Stimulated activated CD8-positive, alpha-beta memory T cell treated with anti-CD3 and anti-CD28 coated beads, Interleukin-15, amount 100 ng/mL, for 24 hours (primary cell): ENCODE results near the gene BCL2L15.
"Not testable (repeated sequence)": the region's sequence is repeated elsewhere in the genome, so short reads cannot be mapped to it uniquely, and the experiment has no call there.

Source experiments
- DNase-seq: peaks from one replicate; pipeline ENCODE4 v3.0.0-alpha.2; 2020; ENCODE audit warnings: low read depth

Gene BCL2L15

DNA sequence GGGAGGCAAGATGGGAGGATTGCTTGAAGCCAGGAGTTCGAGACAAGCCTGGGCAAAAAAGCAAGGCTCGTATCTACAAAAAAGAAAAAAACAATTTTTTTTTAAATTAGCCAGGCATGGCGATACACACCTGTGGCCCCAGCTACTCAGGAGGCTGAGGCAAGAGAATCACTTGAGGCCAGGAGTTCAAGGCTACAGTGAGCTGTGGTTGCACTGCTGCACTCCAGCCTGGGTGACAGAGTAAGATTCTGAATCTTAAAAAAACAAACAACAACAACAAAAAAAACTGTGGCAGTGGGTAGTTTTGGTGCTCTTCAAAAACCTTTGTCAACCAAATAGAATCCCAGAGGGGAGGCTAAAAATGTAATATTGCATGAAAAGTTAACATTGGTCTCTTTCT lies 16.6 kb downstream of the BCL2L15 start:
- DNase-seq, result no peak

DNA sequence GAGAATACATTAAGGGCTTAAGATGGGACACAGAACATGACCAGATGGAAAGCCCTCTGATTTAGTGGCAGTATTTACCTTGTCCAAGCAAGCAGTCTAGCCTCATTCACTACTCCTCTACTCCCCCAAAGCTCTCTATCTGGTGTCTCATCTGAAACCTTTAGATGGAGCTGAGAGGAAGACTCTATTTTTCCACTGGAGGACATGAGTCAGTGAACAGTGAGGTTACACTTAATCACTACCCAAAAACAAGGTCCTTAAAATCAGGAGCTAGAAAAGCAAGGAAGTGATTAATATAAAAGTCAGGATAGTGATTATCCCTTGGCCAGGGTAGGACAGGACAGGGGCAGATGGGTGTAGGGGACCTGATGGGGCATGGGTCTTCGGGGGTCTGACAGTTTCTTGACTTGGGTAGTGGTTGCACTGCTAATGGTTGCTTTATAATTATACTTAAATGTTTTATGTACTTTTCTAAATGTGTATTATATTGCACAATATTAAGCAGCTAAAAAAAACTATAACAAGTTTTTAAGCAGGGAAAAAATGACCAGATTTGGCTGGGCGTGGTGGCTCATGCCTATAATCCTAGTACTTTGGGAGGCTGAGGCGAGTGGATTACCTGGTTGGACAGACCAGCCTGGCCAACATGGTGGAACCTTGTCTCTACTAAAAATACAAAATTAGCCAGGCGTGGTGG lies 18.8 kb downstream of the BCL2L15 start:
- no peak for DNase-seq

DNA sequence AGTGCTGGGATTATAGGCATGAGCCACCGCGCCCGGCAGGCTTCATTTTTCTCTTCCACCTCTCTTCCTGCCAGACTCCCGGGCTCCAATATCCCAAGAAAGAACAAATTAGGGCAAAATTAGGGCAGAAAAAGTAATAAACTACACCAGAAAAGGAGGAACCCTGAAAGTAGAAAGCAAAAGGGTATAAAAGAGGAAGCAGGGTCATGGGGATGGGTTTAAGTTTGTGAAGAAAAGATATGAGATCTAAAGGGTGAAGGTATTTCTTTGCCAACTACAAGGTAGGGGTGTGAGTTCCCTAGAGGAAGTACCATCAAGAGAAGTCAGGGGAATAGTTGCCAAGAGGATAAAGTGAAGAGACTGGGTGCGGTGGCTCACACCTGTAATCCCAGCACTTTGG lies 25.7 kb downstream of the BCL2L15 start:
- DNase-seq, result no peak

DNA sequence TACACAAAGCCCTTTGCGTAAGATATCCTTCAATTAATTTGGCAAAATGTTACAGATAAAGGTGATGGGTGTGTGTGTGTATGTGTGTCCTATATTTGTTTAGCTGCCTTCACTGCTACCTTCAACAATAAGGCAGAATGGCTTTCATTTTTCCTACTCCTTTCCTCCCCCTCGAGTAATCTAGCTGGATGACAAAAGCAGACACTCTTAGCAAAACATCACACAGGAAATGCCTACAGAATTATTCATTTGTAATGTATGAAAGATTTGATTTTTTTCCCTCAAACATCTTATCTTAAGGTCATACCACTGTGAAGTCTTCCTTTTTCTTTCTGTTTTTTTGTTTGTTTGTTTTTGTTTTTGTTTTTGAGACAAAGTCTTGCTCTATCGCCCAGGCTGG lies 26.5 kb downstream of the BCL2L15 start:
- DNase-seq, result no peak

DNA sequence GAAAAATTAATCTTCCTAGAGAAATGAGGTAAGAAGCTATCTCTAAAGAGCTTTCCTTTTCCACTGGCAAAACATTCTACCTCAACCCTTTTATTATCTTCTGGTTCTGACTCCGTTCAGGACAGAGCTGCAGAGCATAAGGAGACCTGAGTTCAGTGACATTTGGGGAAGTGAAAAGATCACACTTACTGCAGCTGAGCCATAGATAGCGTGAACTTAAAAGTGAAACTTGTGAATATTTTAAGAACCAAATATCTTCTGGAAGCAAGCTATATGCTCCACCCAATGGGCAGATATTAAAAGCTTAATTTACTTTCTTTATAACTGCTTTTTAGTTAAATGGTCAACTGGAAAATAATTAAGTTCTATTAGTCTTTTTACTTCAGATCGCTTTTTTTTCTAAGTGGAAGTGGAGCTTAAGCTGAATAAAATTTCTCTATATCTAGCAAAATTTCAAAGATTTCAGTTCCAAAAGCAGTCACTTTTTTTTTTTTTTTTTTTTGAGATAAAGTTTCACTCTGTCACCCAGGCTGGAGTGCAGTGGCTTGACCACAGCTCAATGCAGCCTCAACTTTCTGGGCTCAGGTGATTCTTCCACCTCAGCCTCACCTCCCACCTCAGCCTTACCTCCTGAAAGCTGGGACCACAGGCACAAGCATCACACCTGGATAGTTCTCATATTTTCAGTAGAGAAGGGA lies 27.8 kb downstream of the BCL2L15 start:
- DNase-seq, result no peak

DNA sequence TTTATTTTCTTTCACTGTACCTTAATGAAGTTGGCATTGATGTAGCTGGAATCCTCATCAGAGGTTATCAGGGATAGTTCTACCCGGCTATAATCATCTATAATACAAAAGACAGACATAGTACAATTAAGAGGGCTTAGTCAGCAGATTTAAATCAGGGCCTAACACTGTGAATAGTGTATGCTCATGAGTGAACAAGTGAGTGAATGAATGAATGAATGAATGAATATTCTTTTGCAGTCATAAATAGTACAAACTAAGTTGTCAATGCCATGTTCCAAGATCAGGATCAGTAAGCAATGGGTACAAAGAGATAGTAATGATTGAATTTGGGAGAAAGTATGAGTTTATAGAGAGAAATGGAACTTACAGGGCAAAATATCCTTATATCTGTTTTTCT lies 28.4 kb downstream of the BCL2L15 start:
- DNase-seq, result no peak

DNA sequence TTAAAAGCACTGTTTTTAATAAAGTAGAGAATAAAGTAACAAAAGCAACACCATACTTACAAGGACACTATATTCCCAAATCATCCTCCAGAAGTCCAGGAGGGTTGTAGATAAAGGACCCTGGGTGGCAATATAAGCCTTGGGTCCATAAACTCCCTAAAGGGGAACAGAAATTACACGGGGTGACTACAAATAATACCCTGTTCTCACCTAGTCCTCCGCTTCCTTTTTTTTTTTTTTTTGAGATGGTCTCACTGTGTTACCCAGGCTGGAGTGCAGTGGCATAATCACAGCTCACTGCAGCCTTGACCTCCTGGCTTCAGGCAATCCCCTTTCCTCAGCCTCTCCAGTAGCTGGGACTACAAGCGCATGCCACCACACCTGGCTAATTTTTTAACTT lies 29.0 kb downstream of the BCL2L15 start:
- no peak for DNase-seq

DNA sequence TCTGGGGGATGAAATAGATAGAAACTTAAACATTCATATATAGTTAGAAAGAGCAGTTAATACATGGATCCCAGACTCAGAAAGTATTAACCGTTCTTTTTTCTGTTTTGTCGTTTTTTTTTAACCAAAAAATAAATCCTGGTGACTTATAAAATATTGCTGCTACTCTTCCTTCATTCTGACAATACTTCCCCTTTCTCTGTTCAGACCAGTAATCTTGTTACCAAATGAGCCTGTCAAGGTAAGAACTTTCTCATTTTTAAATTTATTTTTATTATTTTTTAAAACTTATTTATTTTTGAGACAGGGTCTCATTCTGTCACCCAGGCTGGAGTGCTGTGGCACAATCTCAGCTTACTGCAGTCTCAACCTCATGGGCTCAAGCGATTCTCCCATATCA lies 29.6 kb downstream of the BCL2L15 start:
- DNase-seq, result no peak

DNA sequence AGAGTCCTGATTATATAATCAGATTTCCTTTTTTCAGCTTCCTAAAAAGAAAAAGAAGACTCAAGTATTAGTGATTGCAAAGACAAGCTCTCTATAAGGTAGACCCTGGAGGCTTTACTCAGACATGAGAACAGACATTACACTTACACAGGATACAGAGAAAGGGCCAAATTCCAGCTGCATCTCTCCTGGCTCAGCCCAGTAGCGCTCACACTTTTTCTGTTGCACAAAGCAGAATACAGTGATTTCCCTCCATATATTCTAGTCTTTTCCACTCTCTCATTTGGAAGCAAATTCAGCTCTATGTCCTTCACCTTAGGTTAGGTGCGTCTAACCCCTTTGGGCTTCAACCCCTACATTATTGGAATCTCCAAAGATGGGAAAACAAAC lies 31.0 kb downstream of the BCL2L15 start:
- no peak for DNase-seq

DNA sequence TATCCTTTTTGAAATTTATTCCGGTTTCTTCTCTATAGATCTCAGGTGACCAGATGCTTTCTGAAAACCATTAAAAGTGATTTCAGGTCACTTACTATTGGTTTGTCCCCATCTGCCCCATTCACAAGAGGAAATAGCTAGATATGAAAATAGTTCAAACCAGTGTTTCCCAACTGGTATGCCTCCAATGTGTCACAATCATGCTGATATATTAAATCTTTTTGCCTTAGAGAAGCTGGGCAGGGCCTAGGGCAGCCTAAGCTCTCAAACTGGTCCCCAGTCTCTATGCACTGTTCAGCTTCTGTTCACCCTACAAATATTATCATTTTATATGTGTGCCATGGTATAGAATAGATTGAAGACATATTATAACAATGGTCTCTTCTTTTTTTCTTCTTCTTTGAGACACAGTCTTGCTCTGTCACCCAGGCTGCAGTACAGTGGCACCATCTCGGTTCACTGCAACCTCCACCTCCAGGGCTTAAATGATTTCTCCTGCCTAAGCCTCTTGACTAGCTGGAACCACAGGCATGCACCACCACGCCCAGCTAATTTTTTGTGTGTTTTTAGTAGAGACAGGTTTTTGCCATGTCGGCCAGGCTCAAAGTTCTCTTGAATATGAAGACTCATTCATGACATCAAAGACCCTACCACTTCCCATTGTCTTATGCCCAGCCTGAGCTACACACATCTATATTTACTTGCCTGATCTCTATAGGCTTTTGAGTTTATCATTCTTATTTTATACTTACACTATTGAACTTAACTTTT lies 31.6 kb downstream of the BCL2L15 start:
- DNase-seq, result no peak

DNA sequence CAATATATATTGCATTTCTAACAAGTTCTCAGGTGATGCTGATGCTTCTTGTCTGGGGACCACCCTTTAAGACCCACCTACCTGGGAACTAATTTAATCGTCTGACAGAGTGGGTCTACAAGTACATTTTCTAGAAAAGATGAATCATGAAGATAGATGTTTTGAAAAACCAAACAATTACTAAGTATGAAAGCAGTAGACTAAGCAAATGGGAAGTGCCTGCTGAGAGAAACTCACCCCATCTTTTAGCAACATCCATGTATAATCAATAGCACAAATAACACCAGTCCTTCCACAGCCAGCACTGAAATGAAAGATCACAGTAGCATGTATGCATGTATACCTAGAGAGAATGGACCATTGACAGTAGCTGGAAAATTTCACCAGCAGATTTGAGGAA lies 33.1 kb downstream of the BCL2L15 start:
- no peak for DNase-seq

DNA sequence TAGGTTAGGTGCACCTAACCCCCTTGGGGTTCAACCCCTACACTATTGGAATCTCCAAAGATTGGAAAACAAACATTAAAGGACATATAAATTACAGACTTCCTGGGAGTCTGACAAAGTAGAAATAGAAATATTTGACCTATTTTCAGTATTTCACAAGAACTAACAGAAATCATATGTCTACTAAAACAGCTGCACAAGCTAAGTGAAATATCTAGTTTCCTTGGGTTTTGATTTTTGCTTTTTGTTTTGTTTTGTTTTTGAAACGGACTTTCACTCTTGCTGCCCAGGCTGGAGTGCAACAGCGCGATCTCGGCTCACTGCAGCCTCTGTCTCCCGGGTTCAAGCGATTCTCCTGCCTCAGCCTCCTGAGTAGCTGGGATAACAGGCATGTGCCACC lies 34.7 kb downstream of the BCL2L15 start:
- not testable (repeated sequence) for DNase-seq

DNA sequence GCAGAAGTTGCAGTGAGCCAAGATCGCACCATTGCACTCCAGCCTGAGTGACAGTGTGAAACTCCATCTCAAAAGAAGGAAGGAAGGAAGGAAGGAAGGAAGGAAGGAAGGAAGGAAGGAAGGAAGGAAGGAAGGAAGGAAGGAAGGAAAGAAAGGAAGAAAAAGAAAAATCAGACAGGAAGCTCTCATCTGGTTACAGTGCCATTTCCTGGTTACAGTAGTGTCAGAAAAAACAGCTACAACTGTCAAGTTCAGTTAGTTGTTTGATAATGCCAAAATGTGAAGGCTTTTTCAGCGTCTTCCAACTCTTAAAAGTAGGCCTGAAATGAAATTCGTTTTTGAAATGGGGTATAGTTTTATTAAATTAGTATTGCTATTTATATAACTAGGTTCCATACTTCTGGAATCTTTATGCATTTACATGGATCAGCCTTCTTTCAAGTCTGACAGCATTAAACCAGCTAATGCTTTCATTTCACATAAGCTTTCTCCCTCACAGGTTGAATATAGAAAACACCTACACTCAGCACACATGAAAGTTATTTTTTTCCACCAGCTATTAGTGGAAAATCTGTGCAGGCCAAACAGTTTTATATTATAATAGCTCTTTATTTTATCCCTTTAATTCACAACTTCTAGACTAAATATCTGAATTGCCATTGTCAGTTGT lies 37.1 kb downstream of the BCL2L15 start:
- no peak for DNase-seq

DNA sequence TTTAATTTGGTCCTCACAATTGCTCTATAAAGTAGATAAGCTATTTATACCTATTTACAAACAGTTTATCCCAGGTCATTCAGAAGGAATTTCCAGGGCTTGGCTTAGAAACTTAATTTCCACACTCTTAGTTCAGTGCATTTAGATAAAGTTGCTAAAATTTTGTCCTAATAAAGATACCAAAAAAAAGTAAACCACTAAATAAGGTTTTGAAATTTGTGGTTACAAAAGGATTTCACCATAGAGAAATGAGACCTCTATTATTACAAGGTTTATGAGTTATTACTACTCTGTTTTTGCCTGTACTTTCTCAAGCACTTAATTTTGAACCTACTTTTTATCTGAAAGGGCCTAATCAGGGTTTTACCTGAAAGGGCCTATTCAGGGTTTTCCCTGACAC lies 38.3 kb downstream of the BCL2L15 start:
- no peak for DNase-seq

DNA sequence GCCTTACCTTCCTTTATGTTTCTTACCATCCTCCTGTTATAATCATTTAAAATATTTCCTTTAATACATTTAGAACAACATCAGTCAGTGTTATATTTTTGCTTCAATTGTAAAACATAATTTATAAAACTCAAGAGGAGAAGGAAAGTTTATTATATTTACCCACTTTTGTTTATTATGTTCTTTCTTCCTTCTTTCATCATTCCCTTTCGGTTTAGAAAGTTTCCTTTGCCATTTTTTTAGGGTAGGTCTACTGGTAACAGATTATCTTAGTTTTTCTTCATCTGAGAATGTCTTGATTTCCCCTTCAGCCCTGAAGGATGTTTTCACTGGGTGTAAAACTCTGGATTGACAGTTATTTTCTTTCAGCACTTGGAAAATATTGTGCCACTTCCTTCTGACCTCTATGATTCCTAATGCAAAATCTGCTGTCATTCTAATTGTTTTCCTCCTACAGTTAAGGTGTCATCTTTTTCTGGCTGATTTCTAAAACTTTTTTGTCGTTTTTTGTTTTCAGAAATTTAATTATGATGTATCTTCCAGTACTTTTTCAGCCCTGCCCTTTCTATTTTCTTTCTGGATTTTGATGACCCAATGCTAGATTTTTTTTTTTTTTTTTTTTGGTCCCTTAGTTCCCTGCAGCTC lies 40.9 kb downstream of the BCL2L15 start:
- DNase-seq, result no peak

DNA sequence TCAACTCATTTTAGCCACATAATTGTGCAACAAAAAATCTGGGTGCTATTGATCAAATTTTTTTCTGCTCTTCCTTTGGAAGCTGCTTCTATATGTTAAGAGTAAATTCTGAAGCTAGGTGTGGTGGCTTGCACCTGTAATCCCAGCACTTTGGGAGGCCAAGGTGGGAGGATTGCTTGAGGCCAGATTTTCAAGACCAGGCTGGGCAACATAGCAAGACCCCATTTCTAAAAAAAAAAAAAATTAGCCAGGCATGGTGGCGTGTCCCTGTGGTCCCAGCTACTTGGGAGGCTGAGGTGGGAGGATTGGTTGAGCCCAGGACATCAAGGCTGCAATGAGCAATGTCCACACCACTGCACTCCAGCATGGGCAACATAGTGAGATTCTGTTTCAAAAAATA lies 50.8 kb downstream of the BCL2L15 start:
- no peak for DNase-seq

DNA sequence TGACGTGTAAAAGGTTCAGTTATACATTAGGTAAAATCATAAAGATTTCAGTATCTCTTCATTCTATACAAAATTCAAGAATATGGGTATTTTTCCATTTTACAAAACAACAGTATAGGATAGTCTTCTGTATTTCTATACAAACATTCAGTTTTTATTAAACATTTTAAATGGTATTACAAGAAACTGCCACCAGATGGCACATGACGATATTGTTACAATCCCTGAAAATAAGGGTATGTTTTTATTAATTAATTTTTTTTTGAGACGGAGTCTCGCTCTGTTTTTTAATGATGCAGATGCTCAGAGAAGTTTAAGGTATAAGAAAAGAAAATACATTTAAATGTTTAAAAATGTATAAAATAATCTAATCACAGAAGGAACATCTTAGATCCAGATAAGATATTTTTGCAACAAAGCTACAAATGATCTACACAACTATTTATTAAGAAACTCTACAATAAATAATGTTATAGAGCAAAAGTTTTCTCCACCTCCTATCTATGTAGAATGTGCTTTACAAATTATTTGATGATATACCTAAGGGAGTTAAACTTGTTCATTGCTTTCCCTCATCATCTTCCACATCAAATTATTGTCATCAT lies 51.6 kb downstream of the BCL2L15 start:
- no peak for DNase-seq

DNA sequence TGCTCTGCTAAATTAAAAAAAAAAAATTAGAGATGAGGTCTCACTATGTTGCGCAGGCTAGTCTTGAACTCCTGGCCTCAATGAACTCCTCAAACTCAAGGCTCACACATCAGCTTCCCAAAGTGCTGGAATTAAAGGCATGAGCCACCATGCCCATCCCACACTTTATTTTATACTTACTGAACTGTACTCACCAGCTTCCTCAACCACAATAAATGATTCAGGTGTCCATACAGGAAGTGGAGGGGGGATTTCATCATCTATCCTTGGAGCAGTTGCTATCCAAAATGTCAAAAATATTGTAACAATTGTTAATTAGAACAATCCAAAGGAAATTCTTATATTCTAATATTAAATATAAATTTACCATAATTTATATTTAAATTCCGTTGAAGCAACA lies 52.7 kb downstream of the BCL2L15 start:
- DNase-seq, result no peak
